HCT116 (cell line): ENCODE measurements around the gene CYB5R3.

Source experiments
- EGR1 ChIP-seq: IDR thresholded peaks from 2 replicates; pipeline ENCODE4 v1.6.1; 2012; ENCODE audit warnings: low read depth
- ELF1 ChIP-seq: IDR thresholded peaks from 2 replicates; pipeline ENCODE4 v1.6.1; 2012; ENCODE audit warnings: low read depth, borderline replicate concordance
- EZH2 ChIP-seq: fragments of 200-600 bp; sonication (generic); IDR thresholded peaks from 2 replicates; pipeline ENCODE4 v1.6.1; 2017; ENCODE audit warnings: antibody characterized with exemption, mixed run types
- POLR2A ChIP-seq: IDR thresholded peaks from 2 replicates; pipeline ENCODE4 v1.7.0; 2011; ENCODE audit warnings: borderline replicate concordance; ENCODE audit not compliant: insufficient read depth, insufficient read length; ENCODE audit errors: extremely low read depth
- POLR2AphosphoS5 ChIP-seq: IDR thresholded peaks from 2 replicates; pipeline ENCODE4 v1.6.1; 2011; ENCODE audit warnings: mild to moderate bottlenecking, low read depth, low read length, moderate library complexity
- SP1 ChIP-seq: IDR thresholded peaks from 2 replicates; pipeline ENCODE4 v1.6.1; 2012; ENCODE audit warnings: low read depth
- TCF7L2 ChIP-seq: IDR thresholded peaks from 2 replicates; pipeline ENCODE4 v1.7.0; 2011; ENCODE audit warnings: borderline replicate concordance, inconsistent platforms; ENCODE audit not compliant: insufficient read depth, insufficient read length; ENCODE audit errors: extremely low read depth
- ZNF274 ChIP-seq: fragments of 200-500 bp; sonication (Bioruptor generic); IDR thresholded peaks from 2 replicates; pipeline ENCODE4 v1.6.1; 2014; ENCODE audit warnings: mild to moderate bottlenecking, low read depth, low read length, inconsistent platforms
- TF ChIP-seq, protein P1 (sequence below): IDR thresholded peaks from 2 replicates; pipeline ENCODE4 v1.6.1; 2012
- TF ChIP-seq, protein P2 (sequence below): IDR thresholded peaks from 2 replicates; pipeline ENCODE4 v1.6.1; 2012
- TF ChIP-seq, protein P3 (sequence below), 3 experiments: fragments of 200-600 bp in 1 of 3; sonication (generic) in 1 of 3; IDR thresholded peaks in 2 of 3; conservative IDR thresholded peaks in 1 of 3; 2 replicates each; pipeline ENCODE4 v1.5.1; 2012 to 2017; ENCODE audit warnings: low read depth in 2 of 3, low read length in 2 of 3, antibody characterized with exemption in 1 of 3, borderline replicate concordance in 1 of 3, control low read depth in 1 of 3, mild to moderate bottlenecking in 1 of 3, mixed read lengths in 1 of 3, mixed run types in 1 of 3, moderate library complexity in 1 of 3; ENCODE audit not compliant: insufficient read depth in 1 of 3

DNA sequence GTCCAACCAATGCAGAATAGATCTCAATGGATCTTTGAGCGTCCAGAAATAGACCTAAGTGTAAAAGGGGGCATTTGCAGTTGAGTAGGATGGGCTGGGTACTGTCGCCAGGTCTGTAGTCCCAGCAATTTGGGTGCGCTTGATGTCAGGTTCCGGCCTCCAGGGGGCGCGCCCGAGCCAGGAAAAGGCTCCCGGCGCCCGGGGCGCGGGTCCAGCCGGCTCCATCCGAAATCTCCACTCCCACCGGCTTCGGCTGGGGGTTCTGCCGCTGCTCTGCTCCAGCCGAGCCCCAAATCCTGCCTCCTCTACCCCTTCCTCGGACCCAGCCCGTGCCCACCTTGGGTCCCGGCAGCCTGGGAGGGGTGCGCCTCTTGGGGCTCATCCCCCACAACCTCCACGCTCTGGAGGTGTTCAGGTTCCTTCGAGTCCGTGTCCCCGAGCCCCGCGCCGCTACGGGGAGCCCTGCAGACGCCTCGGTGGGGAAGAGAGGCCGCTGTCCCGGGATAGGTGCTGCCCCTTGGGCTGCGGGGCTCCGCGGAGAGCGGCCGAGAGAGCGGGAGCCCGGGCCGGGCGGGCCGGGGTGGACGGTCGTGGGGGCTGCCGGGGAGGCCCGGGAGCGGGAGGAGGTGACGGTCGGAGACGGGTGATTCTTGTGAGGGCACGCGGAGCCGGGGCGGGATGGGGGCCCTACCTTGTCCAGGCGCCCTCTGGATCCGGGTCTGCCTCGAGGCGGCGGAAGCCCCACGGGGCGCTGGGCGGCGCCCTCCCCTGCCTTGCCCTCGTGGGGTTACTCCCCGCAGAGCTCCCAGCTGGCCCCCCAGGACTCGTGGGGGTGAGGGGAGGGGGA, 13.0 kb upstream of the CYB5R3 start:
- TF ChIP-seq EGR1 (no peak), POLR2A (peak; percentile 14), POLR2AphosphoS5 (peak; percentile 36), TCF7L2 (no peak), SP1 (no peak), EZH2 (no peak), ELF1 (no peak), ZNF274 (no peak)
- TF ChIP-seq, protein P1, sequence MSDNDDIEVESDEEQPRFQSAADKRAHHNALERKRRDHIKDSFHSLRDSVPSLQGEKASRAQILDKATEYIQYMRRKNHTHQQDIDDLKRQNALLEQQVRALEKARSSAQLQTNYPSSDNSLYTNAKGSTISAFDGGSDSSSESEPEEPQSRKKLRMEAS: no peak
- TF ChIP-seq, protein P2, sequence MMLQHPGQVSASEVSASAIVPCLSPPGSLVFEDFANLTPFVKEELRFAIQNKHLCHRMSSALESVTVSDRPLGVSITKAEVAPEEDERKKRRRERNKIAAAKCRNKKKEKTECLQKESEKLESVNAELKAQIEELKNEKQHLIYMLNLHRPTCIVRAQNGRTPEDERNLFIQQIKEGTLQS: no peak
- TF ChIP-seq, protein P3, sequence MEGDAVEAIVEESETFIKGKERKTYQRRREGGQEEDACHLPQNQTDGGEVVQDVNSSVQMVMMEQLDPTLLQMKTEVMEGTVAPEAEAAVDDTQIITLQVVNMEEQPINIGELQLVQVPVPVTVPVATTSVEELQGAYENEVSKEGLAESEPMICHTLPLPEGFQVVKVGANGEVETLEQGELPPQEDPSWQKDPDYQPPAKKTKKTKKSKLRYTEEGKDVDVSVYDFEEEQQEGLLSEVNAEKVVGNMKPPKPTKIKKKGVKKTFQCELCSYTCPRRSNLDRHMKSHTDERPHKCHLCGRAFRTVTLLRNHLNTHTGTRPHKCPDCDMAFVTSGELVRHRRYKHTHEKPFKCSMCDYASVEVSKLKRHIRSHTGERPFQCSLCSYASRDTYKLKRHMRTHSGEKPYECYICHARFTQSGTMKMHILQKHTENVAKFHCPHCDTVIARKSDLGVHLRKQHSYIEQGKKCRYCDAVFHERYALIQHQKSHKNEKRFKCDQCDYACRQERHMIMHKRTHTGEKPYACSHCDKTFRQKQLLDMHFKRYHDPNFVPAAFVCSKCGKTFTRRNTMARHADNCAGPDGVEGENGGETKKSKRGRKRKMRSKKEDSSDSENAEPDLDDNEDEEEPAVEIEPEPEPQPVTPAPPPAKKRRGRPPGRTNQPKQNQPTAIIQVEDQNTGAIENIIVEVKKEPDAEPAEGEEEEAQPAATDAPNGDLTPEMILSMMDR (IDR thresholded peaks at IDR 0.05 in 2 of 3, conservative IDR thresholded peaks at IDR 0.05 in 1 of 3; ENCODE audit: borderline replicate concordance in 1 of 3, insufficient read depth in 1 of 3, low read depth in 2 of 3, low read length in 2 of 3): peak; percentile 72 to 82 (median 73); a peak in 5 of 6 replicates
